Measurements from ENCODE around the gene TMIGD3.

DNA sequence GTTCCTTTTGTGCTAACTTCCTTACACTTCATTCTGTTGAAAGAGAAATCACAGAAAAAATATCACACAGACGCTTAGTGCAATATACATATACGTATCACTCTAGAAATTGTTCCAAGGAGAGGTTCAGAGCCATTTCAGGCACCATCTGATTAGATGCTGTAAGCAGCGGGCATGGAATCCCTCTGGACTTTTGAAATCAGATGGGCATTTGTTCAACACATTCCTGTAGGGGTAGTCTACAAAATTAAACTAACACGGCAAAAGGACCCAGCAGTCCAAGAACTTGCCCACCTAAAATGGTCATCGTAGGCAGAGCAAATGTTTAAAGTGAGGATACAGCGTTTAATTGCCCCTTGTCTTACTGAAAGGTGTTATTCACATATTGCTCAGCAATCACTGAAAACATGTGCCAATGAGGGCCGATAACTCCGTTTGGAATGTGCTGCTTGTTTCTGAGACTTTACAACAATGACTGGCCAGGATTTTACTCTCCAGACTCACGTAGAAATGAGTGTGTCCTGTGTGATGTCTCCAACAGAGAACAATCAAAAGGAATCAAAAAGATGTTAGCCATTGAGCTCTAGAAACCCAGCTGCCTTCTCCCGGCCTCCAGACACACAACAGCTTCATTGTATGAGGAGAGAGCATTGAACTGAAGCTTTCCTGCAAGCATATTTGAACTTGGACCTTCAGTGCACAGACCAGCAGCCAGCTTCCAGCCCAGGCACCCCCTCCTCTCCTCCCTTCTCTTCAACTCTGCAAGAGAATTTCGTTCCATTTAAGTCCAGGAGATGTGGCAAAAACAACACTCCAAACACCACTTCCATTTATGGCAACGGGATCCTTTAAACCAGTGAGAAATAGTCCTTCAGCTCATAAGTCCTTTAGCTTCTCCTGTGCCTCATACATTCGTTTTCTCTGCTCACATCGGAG, 32.1 kb upstream of the TMIGD3 start:
- TF ChIP-seq, protein P1, sequence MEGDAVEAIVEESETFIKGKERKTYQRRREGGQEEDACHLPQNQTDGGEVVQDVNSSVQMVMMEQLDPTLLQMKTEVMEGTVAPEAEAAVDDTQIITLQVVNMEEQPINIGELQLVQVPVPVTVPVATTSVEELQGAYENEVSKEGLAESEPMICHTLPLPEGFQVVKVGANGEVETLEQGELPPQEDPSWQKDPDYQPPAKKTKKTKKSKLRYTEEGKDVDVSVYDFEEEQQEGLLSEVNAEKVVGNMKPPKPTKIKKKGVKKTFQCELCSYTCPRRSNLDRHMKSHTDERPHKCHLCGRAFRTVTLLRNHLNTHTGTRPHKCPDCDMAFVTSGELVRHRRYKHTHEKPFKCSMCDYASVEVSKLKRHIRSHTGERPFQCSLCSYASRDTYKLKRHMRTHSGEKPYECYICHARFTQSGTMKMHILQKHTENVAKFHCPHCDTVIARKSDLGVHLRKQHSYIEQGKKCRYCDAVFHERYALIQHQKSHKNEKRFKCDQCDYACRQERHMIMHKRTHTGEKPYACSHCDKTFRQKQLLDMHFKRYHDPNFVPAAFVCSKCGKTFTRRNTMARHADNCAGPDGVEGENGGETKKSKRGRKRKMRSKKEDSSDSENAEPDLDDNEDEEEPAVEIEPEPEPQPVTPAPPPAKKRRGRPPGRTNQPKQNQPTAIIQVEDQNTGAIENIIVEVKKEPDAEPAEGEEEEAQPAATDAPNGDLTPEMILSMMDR (IDR thresholded peaks at IDR 0.05) = no peak
- TF ChIP-seq POLR2AphosphoS5 (IDR thresholded peaks at IDR 0.05; ENCODE audit: low read depth, low read length) = no peak
